ENCODE measurements around the gene ABCA7.
A peak's percentile ranks its signal among the peaks of the same experiment; 100 is the strongest.

The ABCA7 gene

DNA sequence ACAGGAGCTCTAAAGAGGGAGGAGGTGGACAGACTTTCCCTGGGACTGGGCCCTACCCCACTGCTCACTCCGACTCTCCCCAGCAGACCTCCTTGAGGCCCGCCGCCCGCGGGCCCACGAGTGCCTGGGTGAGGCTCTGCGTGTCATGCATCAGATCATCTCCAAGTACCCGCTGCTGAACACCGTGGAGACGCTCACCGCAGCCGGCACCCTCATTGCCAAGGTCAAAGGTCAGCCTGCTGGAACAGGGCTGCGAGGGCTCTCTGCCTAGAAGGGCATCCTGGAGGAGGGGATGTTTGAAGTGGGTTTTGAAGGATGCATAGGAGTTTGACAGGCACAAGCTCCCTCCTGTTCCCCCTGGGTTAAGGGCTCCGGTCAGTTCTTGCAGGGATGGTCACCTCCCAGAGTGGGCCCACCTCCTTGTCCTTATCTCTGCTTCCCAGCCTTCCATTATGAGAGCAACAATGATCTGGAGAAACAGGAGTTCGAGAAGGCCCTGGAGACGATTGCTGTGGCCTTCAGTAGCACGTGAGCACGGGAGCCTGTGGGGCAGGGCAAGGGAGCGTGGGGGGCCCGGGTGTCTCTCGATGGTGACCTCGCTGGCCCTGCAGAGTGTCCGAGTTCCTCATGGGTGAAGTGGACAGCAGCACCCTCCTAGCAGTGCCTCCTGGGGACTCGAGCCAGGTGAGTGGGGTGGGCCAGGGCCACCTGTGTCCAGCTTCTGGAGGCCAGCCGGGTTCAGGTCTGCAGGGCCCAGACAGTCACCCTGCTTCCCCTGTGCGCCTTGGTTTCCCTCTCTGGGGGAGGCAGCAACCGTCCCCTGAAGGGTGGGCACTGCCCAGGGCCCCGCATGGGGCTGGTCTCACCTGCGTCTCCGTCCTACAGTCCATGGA lies 33.4 kb downstream of the ABCA7 start:
- no peak for DNase-seq

- no peak for DNase-seq
Observed at GRCh38 chr19:1073956-1074517, 34.1 kb downstream of the ABCA7 start.

DNA sequence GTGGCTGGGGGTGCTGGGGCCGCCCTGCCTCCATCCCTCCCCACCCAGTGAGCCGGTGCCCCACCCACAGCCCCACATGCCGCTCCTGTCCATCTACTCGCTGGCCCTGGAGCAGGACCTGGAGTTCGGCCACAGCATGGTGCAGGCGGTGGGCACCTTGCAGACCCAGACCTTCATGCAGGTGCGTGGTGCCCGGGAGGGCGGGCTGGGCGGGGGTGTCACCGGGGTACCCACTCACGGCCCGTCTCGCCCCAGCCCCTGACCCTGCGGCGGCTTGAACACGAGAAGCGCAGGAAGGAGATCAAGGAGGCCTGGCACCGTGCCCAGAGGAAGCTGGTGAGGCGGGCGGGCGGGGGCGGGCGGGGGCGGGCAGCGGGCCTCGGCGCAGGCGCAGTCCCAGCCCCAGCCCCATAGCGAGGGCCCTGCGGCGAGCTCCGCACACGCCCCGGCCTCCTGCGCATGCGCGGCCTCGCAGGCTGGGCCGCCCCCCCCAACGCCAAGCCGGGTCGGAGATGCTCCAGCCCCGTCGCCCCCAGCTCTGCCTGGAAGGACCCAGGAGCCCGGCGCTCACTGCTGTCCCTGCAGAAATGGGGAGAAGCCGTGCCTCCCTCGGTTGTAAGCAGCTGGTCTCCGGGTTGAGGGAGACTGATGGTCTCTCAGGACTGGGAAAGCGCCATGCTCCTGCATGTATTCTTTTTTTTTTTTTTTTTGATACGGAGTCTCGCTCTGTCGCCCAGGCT lies 34.8 kb downstream of the ABCA7 start:
- DNase-seq, result peak; percentile 84

GRCh38 chr19:1076046-1076386 lies 36.1 kb downstream of the ABCA7 start:
- DNase-seq, result no peak

DNA sequence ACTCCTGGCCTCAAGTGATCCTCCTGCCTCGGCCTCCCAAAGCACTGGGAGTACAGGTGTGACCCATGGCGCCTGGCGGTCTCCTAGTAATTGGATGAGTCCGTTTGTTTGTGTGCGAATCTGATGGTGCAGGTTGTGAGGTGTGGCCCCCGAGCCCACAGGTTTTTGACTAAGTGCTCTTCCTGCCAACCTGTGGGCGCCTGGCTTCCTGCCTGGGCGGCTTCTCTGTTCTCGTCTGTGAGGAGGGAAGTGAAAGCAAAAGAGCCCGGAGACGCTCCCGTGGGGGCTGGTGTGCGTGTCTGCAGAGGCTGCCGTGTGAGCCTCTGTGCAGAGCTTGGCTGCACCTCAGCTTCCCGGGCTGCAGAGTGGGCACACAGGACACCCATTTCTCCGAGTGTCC lies 37.0 kb downstream of the ABCA7 start:
- DNase-seq, result no peak

DNA sequence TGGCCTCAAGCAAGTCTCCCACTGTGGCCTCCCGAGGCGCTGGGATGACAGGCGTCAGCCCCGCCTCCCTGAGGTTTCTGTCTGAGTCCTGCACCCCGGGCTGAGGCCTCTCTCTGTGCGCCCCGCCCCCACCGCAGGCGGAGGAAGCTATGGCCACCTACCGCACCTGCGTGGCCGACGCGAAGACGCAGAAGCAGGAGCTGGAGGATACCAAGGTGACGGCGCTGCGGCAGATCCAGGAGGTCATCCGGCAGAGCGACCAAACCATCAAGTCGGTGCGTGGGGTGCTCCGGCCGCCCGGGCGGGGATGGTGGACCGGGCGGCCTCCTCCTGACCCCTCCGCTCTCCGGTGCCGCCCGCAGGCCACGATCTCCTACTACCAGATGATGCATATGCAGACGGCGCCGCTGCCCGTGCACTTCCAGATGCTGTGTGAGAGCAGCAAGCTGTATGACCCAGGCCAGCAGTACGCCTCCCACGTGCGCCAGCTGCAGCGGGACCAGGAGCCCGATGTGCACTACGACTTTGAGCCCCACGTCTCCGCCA lies 39.7 kb downstream of the ABCA7 start:
- DNase-seq, result no peak

GRCh38 chr19:1080360-1081161 lies 40.7 kb downstream of the ABCA7 start:
- no peak for DNase-seq

- DNase-seq, result peak; percentile 18
Observed at GRCh38 chr19:1081301-1082164, 41.6 kb downstream of the ABCA7 start.

- peak; percentile 54 for DNase-seq
Observed at GRCh38 chr19:1082165-1082927, 42.4 kb downstream of the ABCA7 start.

- no peak for DNase-seq
Observed at GRCh38 chr19:1082928-1083816, 43.3 kb downstream of the ABCA7 start.

DNA sequence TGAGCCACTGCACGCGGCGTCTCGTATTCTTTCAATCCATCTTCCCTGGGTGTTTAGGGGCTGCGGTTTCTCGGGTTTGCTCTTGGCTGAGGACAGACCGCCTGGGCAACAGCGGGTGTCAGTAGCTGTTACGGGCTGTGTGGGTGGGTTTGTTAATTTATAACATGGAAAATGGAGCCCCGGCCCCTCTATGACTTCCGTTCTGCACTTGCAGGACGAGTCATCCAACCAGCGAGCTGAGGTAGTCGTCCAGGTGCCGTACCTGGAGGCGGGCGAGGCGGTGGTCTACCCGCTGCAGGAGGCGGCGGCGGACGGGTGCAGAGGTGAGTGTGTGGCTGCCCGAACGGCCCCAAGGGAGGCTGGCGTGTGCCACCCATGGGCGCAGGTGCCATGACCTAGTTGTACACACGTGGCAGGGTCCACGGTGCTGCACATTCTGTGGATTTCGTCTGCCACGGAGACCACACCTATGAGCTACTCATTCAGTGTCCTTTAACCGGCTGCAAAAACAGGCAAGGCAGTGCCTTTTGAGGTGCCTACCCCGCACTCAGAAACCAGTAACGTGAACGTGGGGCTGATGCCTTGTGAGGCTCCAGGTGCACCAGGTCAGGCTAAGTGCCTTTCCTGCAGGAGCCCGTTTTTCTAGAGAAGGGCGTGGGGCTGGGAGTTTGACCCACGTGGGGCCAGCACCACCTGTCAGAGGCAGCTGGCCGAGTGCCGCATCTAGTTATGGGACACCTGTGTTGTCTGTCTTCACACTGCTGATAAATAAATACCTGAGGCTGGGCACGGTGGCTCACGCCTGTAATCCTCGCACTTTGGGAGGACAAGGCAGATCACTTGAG lies 44.3 kb downstream of the ABCA7 start:
- no peak for DNase-seq

- no peak for DNase-seq
Observed at GRCh38 chr19:1085053-1085658, 45.2 kb downstream of the ABCA7 start.

- no peak for DNase-seq
Observed at GRCh38 chr19:1085676-1086442, 46.0 kb downstream of the ABCA7 start.

GRCh38 chr19:1086613-1087012 lies 46.7 kb downstream of the ABCA7 start:
- DNase-seq, result no peak

DNA sequence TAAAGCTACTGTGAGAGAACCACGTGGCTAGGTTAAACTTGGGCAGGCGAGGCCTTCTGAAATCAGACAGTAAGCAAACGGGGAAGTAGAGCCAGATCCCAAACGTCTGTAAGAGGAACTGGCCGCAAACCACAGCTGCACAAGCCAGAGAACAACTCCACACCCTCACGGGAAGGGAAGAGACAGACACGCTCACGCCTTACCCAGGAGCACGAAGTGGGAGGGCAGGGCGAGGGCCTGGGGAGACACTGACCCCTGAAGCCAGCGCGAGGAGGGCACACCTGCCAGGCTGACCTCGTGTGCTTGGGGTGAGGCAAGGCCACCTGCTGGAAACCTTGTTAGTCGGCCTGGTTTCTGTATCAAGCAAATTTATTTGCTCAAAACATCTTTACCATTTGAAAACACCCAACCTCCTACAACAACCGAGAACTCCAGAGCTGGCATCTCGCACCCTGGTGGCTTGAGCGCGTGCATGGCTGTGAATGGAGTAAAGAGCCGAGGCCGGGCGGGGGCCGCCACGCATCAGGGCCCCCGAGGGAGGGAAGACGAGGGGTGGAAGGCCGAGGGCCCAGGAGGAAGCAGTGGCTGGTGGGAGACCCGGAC lies 48.0 kb downstream of the ABCA7 start:
- DNase-seq, result no peak

DNA sequence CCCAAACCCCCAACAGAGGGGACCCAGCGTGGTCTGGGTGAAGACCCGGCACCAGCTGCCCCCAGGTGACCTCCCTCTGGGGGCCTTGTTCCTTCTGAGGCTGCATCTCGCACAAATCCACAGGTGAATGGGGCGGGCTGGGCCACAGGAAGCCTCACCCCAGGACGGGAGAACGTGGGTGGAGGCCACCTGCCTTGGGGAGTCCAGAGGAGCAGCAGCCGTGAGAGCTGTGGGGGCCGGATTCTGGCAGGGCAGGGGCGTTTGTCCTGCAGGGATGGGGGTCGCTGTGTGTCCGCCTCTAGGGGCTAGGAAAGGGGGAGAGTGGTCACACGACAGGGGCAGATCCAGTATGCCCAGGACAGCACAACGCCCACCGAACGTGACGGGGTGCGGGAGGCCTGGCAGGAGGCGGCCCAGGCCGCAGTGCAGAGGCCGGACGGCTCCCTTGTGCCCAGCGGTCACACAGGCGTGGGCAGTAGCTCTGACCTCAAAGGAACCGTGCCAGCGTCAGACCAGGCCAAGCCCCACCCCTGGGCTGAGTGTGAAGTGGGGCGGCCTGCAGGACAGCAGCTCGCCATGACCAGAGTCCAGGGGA lies 48.6 kb downstream of the ABCA7 start:
- DNase-seq, result no peak
